Muscle layer of colon (tissue), 2 donors: ENCODE data around the gene HOXB13.

ENCODE experiments used
- H3K27ac ChIP-seq: one replicate; pipeline ENCODE4 v1.7.0; 2013; ENCODE audit warnings: low read depth, mild to moderate bottlenecking, low read length, moderate library complexity
- H3K27me3 ChIP-seq, 2 donors: one replicate each; pipeline ENCODE4 v1.7.0; 2013; ENCODE audit warnings: low read length in 2 of 2, mild to moderate bottlenecking in 2 of 2; ENCODE audit not compliant: insufficient read depth in 2 of 2, control insufficient read depth in 1 of 2
- H3K36me3 ChIP-seq: one replicate; pipeline ENCODE4 v1.7.0; 2013; ENCODE audit warnings: mild to moderate bottlenecking, low read length; ENCODE audit not compliant: insufficient read depth
- H3K4me1 ChIP-seq: one replicate; pipeline ENCODE4 v1.7.0; 2013; ENCODE audit warnings: mild to moderate bottlenecking, low read length; ENCODE audit not compliant: insufficient read depth
- H3K4me3 ChIP-seq, 2 donors: one replicate each; pipeline ENCODE4 v1.7.0; 2013; ENCODE audit warnings: low read length in 2 of 2, low read depth in 1 of 2, mild to moderate bottlenecking in 1 of 2, moderate library complexity in 1 of 2
- H3K9ac ChIP-seq: one replicate; pipeline ENCODE4 v1.7.0; 2013; ENCODE audit warnings: low read length
- H3K9me3 ChIP-seq: one replicate; pipeline ENCODE4 v1.7.0; 2013; ENCODE audit warnings: mild to moderate bottlenecking, low read length
- donor health status: abdominal sarcoma.
- donor health status: Adenocarcinoma of cecum.

Gene HOXB13

GRCh38 chr17:48731355-48731754 is 2.8 kb upstream of the HOXB13 start:
- H3K9me3 ChIP-seq: no peaks in the 10 kb centered on the region
- H3K4me1 ChIP-seq: peaks cover 14% of the 10 kb centered on the region
- no peaks in the 10 kb centered on the region for H3K36me3 ChIP-seq
- peaks cover 94 to 99% of the 10 kb centered on the region in 2 donors for H3K27me3 ChIP-seq
- no peak overlapping the region for H3K4me3 ChIP-seq
- no peak overlapping the region for H3K27ac ChIP-seq
- no peak overlapping the region for H3K9ac ChIP-seq

GRCh38 chr17:48730240-48730550 is 1.6 kb upstream of the HOXB13 start:
- Histone ChIP-seq H3K36me3 (no peaks in the 10 kb centered on the region), H3K27ac (no peak overlapping the region), H3K27me3 (peaks cover 94 to 100% of the 10 kb centered on the region in 2 donors), H3K4me1 (peaks cover 15% of the 10 kb centered on the region), H3K9ac (no peak overlapping the region), H3K9me3 (no peaks in the 10 kb centered on the region), H3K4me3 (no peak overlapping the region)

- H3K9me3 ChIP-seq: no peaks in the 10 kb centered on the region
- H3K4me3 ChIP-seq: no peak overlapping the region
- no peak overlapping the region for H3K9ac ChIP-seq
- H3K27me3 ChIP-seq: peaks cover 93 to 100% of the 10 kb centered on the region in 2 donors
- no peak overlapping the region for H3K27ac ChIP-seq
- H3K4me1 ChIP-seq: peaks cover 21% of the 10 kb centered on the region
- no peaks in the 10 kb centered on the region for H3K36me3 ChIP-seq
Measured at GRCh38 chr17:48729335-48730239, 1.0 kb upstream of the HOXB13 start.

GRCh38 chr17:48727415-48728175 is 955 bp downstream of the HOXB13 start:
- H3K9ac ChIP-seq: no peak overlapping the region
- no peaks in the 10 kb centered on the region for H3K9me3 ChIP-seq
- peaks cover 91 to 100% of the 10 kb centered on the region in 2 donors for H3K27me3 ChIP-seq
- no peak overlapping the region for H3K4me3 ChIP-seq
- H3K27ac ChIP-seq: no peak overlapping the region
- H3K36me3 ChIP-seq: no peaks in the 10 kb centered on the region
- peaks cover 29% of the 10 kb centered on the region for H3K4me1 ChIP-seq

GRCh38 chr17:48726916-48727286 is 1.6 kb downstream of the HOXB13 start:
- Histone ChIP-seq H3K4me1 (peaks cover 29% of the 10 kb centered on the region), H3K27me3 (peaks cover 92 to 100% of the 10 kb centered on the region in 2 donors), H3K27ac (no peak overlapping the region), H3K9me3 (no peaks in the 10 kb centered on the region), H3K4me3 (no peak overlapping the region), H3K36me3 (no peaks in the 10 kb centered on the region), H3K9ac (no peak overlapping the region)

- Histone ChIP-seq H3K9ac (no peak overlapping the region), H3K36me3 (no peaks in the 10 kb centered on the region), H3K4me3 (no peak overlapping the region), H3K27ac (no peak overlapping the region), H3K4me1 (peaks cover 29% of the 10 kb centered on the region), H3K9me3 (no peaks in the 10 kb centered on the region), H3K27me3 (peaks cover 90 to 99% of the 10 kb centered on the region in 2 donors)
Measured at GRCh38 chr17:48726114-48726915, 2.2 kb downstream of the HOXB13 start.

- Histone ChIP-seq H3K9ac (no peak overlapping the region), H3K27ac (no peak overlapping the region), H3K9me3 (no peaks in the 10 kb centered on the region), H3K4me1 (peaks cover 29% of the 10 kb centered on the region), H3K27me3 (peaks cover 93 to 99% of the 10 kb centered on the region in 2 donors), H3K36me3 (no peaks in the 10 kb centered on the region), H3K4me3 (peak overlapping the region in 1 of 2 donors; percentile 7)
Measured at GRCh38 chr17:48725288-48726064, 3.1 kb downstream of the HOXB13 start.

GRCh38 chr17:48725004-48725287 is 3.6 kb downstream of the HOXB13 start:
- peak overlapping the region in 1 of 2 donors; percentile 7 for H3K4me3 ChIP-seq
- peaks cover 93 to 99% of the 10 kb centered on the region in 2 donors for H3K27me3 ChIP-seq
- no peak overlapping the region for H3K27ac ChIP-seq
- peaks cover 29% of the 10 kb centered on the region for H3K4me1 ChIP-seq
- no peaks in the 10 kb centered on the region for H3K36me3 ChIP-seq
- H3K9ac ChIP-seq: no peak overlapping the region
- H3K9me3 ChIP-seq: no peaks in the 10 kb centered on the region

GRCh38 chr17:48724251-48725003 is 4.1 kb downstream of the HOXB13 start:
- Histone ChIP-seq H3K4me3 (peak overlapping the region in 1 of 2 donors; percentile 7), H3K27me3 (peaks cover 93 to 99% of the 10 kb centered on the region in 2 donors), H3K4me1 (peaks cover 29% of the 10 kb centered on the region), H3K36me3 (no peaks in the 10 kb centered on the region), H3K27ac (no peak overlapping the region), H3K9ac (no peak overlapping the region), H3K9me3 (no peaks in the 10 kb centered on the region)

GRCh38 chr17:48723423-48724250 is 4.9 kb downstream of the HOXB13 start:
- Histone ChIP-seq H3K36me3 (no peaks in the 10 kb centered on the region), H3K4me1 (peaks cover 29% of the 10 kb centered on the region), H3K27ac (no peak overlapping the region), H3K9ac (no peak overlapping the region), H3K27me3 (peaks cover 94 to 99% of the 10 kb centered on the region in 2 donors), H3K9me3 (no peaks in the 10 kb centered on the region), H3K4me3 (no peak overlapping the region)
